NCI-H1105 treated with DMSO at 0.1 percent for 48 hours (cell line): Measurements from ENCODE around the gene MAPRE2.

ENCODE experiments used
- DNase-seq: peaks from one replicate; lab custom pipeline; 2025; lab: John Stamatoyannopoulos, UW

MAPRE2 gene

GRCh38 chr18:35062408-35062807 lies 21.2 kb downstream of the MAPRE2 start:
- no peak for DNase-seq

GRCh38 chr18:35063875-35064690 lies 22.9 kb downstream of the MAPRE2 start:
- DNase-seq = no peak

GRCh38 chr18:35067454-35067853 lies 26.2 kb downstream of the MAPRE2 start:
- DNase-seq = no peak

GRCh38 chr18:35071819-35072247 lies 30.6 kb downstream of the MAPRE2 start:
- no peak for DNase-seq

GRCh38 chr18:35072616-35073015 lies 31.4 kb downstream of the MAPRE2 start:
- DNase-seq = no peak

- DNase-seq = no peak
Observed at GRCh38 chr18:35073186-35074105, 32.2 kb downstream of the MAPRE2 start.

GRCh38 chr18:35074581-35074980 lies 33.4 kb downstream of the MAPRE2 start:
- DNase-seq = no peak

- no peak for DNase-seq
Observed at GRCh38 chr18:35075132-35075531, 33.9 kb downstream of the MAPRE2 start.

- DNase-seq = no peak
Observed at GRCh38 chr18:35076135-35076924, 35.1 kb downstream of the MAPRE2 start.

GRCh38 chr18:35077937-35078336 lies 36.7 kb downstream of the MAPRE2 start:
- no peak for DNase-seq

- no peak for DNase-seq
Observed at GRCh38 chr18:35080058-35080457, 38.8 kb downstream of the MAPRE2 start.

GRCh38 chr18:35083174-35083712 lies 42.0 kb downstream of the MAPRE2 start:
- no peak for DNase-seq

GRCh38 chr18:35084494-35085449 lies 43.6 kb downstream of the MAPRE2 start:
- no peak for DNase-seq

- DNase-seq = no peak
Observed at GRCh38 chr18:35085450-35086380, 44.5 kb downstream of the MAPRE2 start.

- DNase-seq = no peak
Observed at GRCh38 chr18:35086704-35087103, 45.5 kb downstream of the MAPRE2 start.

- no peak for DNase-seq
Observed at GRCh38 chr18:35087726-35088125, 46.5 kb downstream of the MAPRE2 start.

GRCh38 chr18:35088921-35089320 lies 47.7 kb downstream of the MAPRE2 start:
- no peak for DNase-seq

- DNase-seq = no peak
Observed at GRCh38 chr18:35089382-35089781, 48.2 kb downstream of the MAPRE2 start.

- DNase-seq = no peak
Observed at GRCh38 chr18:35089891-35090550, 48.8 kb downstream of the MAPRE2 start.
